IPS-18c (cell line): Measurements from ENCODE around the gene CUL9.

Experiments used
- H3K4me3 ChIP-seq: 2 replicates; pipeline ENCODE4 v1.7.0; 2013; ENCODE audit warnings: low read depth, mild to moderate bottlenecking, low read length, moderate library complexity; ENCODE audit not compliant: insufficient read depth
- H3K9me3 ChIP-seq: one replicate; pipeline ENCODE4 v1.6.1; 2013; ENCODE audit warnings: mild to moderate bottlenecking, low read length, moderate library complexity; ENCODE audit not compliant: control insufficient read depth, insufficient read depth

Gene CUL9

GRCh38 chr6:43215066-43215465 is 33.1 kb downstream of the CUL9 start:
- Histone ChIP-seq H3K4me3 (no peak overlapping the region), H3K9me3 (no peaks in the 10 kb centered on the region)

- Histone ChIP-seq H3K4me3 (no peak overlapping the region), H3K9me3 (no peaks in the 10 kb centered on the region)
Measured at GRCh38 chr6:43216200-43216599, 34.2 kb downstream of the CUL9 start.

GRCh38 chr6:43217351-43217750 is 35.4 kb downstream of the CUL9 start:
- no peaks in the 10 kb centered on the region for H3K9me3 ChIP-seq

GRCh38 chr6:43219119-43219518 is 37.1 kb downstream of the CUL9 start:
- no peaks in the 10 kb centered on the region for H3K9me3 ChIP-seq
- no peak overlapping the region for H3K4me3 ChIP-seq

More at GRCh38 chr6:43217351-43217750, 35.4 kb downstream of the CUL9 start:
- H3K4me3 ChIP-seq: no peak overlapping the region

GRCh38 chr6:43219814-43220213 is 37.8 kb downstream of the CUL9 start:
- Histone ChIP-seq H3K9me3 (no peaks in the 10 kb centered on the region), H3K4me3 (no peak overlapping the region)

GRCh38 chr6:43220439-43220951 is 38.5 kb downstream of the CUL9 start:
- no peaks in the 10 kb centered on the region for H3K9me3 ChIP-seq
- H3K4me3 ChIP-seq: no peak overlapping the region

- Histone ChIP-seq H3K9me3 (no peaks in the 10 kb centered on the region), H3K4me3 (no peak overlapping the region)
Measured at GRCh38 chr6:43221046-43221972, 39.3 kb downstream of the CUL9 start.

GRCh38 chr6:43222418-43223059 is 40.5 kb downstream of the CUL9 start:
- H3K4me3 ChIP-seq: no peak overlapping the region

GRCh38 chr6:43223175-43223574 is 41.2 kb downstream of the CUL9 start:
- Histone ChIP-seq H3K4me3 (no peak overlapping the region), H3K9me3 (no peaks in the 10 kb centered on the region)

More at GRCh38 chr6:43222418-43223059, 40.5 kb downstream of the CUL9 start:
- H3K9me3 ChIP-seq: no peaks in the 10 kb centered on the region

- Histone ChIP-seq H3K4me3 (no peak overlapping the region), H3K9me3 (no peaks in the 10 kb centered on the region)
Measured at GRCh38 chr6:43226192-43226851, 44.3 kb downstream of the CUL9 start.

- peak within 1 kb of the TSS; percentile 71 for H3K4me3 ChIP-seq
Measured at GRCh38 chr6:43228951-43229802, 47.2 kb downstream of the CUL9 start, which contains the start of gene DNPH1. Gene DNPH1, minus strand, starts transcription at chr6:43229481. Its CDS starts 25 bp downstream, at chr6:43229456.

GRCh38 chr6:43229803-43230620 is 48.0 kb downstream of the CUL9 start:
- H3K9me3 ChIP-seq: no peaks in the 10 kb centered on the region
- peak overlapping the region; percentile 71; the same call in 1 of the 2 replicates for H3K4me3 ChIP-seq

More at GRCh38 chr6:43228951-43229802, 47.2 kb downstream of the CUL9 start, which contains the start of gene DNPH1:
- H3K9me3 ChIP-seq: no peaks in the 10 kb centered on the region

GRCh38 chr6:43231053-43231452 is 49.1 kb downstream of the CUL9 start:
- no peak overlapping the region for H3K4me3 ChIP-seq

GRCh38 chr6:43231735-43232450 is 49.9 kb downstream of the CUL9 start:
- Histone ChIP-seq H3K4me3 (no peak overlapping the region), H3K9me3 (no peaks in the 10 kb centered on the region)

More at GRCh38 chr6:43231053-43231452, 49.1 kb downstream of the CUL9 start:
- no peaks in the 10 kb centered on the region for H3K9me3 ChIP-seq

- H3K4me3 ChIP-seq: no peak overlapping the region
Measured at GRCh38 chr6:43235841-43236240, 53.8 kb downstream of the CUL9 start.

More at GRCh38 chr6:43235841-43236240, 53.8 kb downstream of the CUL9 start:
- no peaks in the 10 kb centered on the region for H3K9me3 ChIP-seq
